ENCODE measurements around the gene UBN2.

Gene UBN2

GRCh38 chr7:139231513-139232376 is 708 bp downstream of the UBN2 start:
- DNase-seq (peak; percentile 31), ATAC-seq (peak; percentile 20)

GRCh38 chr7:139232377-139232717 is 1.3 kb downstream of the UBN2 start:
- no peak for ATAC-seq
- no peak for DNase-seq

- DNase-seq (no peak), ATAC-seq (no peak)
Measured at GRCh38 chr7:139232904-139233303, 1.9 kb downstream of the UBN2 start.

- ATAC-seq (no peak), DNase-seq (no peak)
Measured at GRCh38 chr7:139241258-139241657, 10.2 kb downstream of the UBN2 start.

GRCh38 chr7:139242741-139243281 is 11.8 kb downstream of the UBN2 start:
- no peak for DNase-seq
- no peak for ATAC-seq

- ATAC-seq: no peak
- no peak for DNase-seq
Measured at GRCh38 chr7:139245401-139245800, 14.4 kb downstream of the UBN2 start.

- DNase-seq: no peak
- no peak for ATAC-seq
Measured at GRCh38 chr7:139246494-139246893, 15.5 kb downstream of the UBN2 start.

GRCh38 chr7:139246905-139247304 is 15.9 kb downstream of the UBN2 start:
- no peak for DNase-seq
- no peak for ATAC-seq

GRCh38 chr7:139249179-139249810 is 18.3 kb downstream of the UBN2 start:
- ATAC-seq (no peak), DNase-seq (no peak)

- DNase-seq: no peak
- no peak for ATAC-seq
Measured at GRCh38 chr7:139252451-139252850, 21.4 kb downstream of the UBN2 start.

- no peak for DNase-seq
- ATAC-seq: no peak
Measured at GRCh38 chr7:139254281-139254680, 23.2 kb downstream of the UBN2 start.

GRCh38 chr7:139254728-139255127 is 23.7 kb downstream of the UBN2 start:
- ATAC-seq (no peak), DNase-seq (no peak)

- ATAC-seq: no peak
- DNase-seq: no peak
Measured at GRCh38 chr7:139255290-139255689, 24.3 kb downstream of the UBN2 start.

- no peak for DNase-seq
- ATAC-seq: no peak
Measured at GRCh38 chr7:139259142-139259541, 28.1 kb downstream of the UBN2 start.

- DNase-seq: no peak
- ATAC-seq: no peak
Measured at GRCh38 chr7:139264220-139264619, 33.2 kb downstream of the UBN2 start.

GRCh38 chr7:139265673-139266072 is 34.6 kb downstream of the UBN2 start:
- ATAC-seq (no peak), DNase-seq (no peak)

- DNase-seq (no peak), ATAC-seq (no peak)
Measured at GRCh38 chr7:139271718-139272628, 40.9 kb downstream of the UBN2 start.

GRCh38 chr7:139284252-139284896 is 53.3 kb downstream of the UBN2 start:
- DNase-seq (no peak), ATAC-seq (no peak)

- no peak for DNase-seq
- ATAC-seq: no peak
Measured at GRCh38 chr7:139286144-139286543, 55.1 kb downstream of the UBN2 start.

- ATAC-seq: no peak
- no peak for DNase-seq
Measured at GRCh38 chr7:139292821-139293220, 61.8 kb downstream of the UBN2 start.

GRCh38 chr7:139293534-139293933 is 62.5 kb downstream of the UBN2 start:
- ATAC-seq (no peak), DNase-seq (no peak)

- DNase-seq: no peak
- no peak for ATAC-seq
Measured at GRCh38 chr7:139294241-139294640, 63.2 kb downstream of the UBN2 start.
